DND-41 (cell line): ENCODE measurements around the gene TRPV6.

Experiments
- ATAC-seq: fragments of 200-7000 bp; cut with Tn5 transposase; 3 replicates; pipeline ENCODE4 v1.9.1; 2021; ENCODE audit warnings: low read depth; ENCODE audit not compliant: insufficient read depth
- DNase-seq: peaks from one replicate; pipeline ENCODE4 v3.0.0-alpha.2; 2020
- H2AFZ ChIP-seq: 2 replicates; pipeline ENCODE4 v1.6.0; 2012; ENCODE audit warnings: low read depth, low read length
- H3K27ac ChIP-seq: 2 replicates; pipeline ENCODE4 v1.5.1; 2012; ENCODE audit warnings: low read length, inconsistent platforms
- H3K27me3 ChIP-seq: fragments of 200-600 bp; sonication (generic); 2 replicates; pipeline ENCODE4 v1.6.0; 2012; ENCODE audit warnings: low read length, mild to moderate bottlenecking, inconsistent platforms; ENCODE audit not compliant: insufficient read depth, poor library complexity
- H3K36me3 ChIP-seq: 2 replicates; pipeline ENCODE4 v1.5.1; 2012; ENCODE audit warnings: low read length, inconsistent platforms; ENCODE audit not compliant: insufficient read depth
- H3K4me1 ChIP-seq: 2 replicates; pipeline ENCODE4 v1.5.1; 2012; ENCODE audit warnings: mild to moderate bottlenecking, low read length; ENCODE audit not compliant: insufficient read depth
- H3K4me2 ChIP-seq: 2 replicates; pipeline ENCODE4 v1.6.0; 2012; ENCODE audit warnings: mild to moderate bottlenecking, moderate library complexity, low read length, inconsistent platforms; ENCODE audit not compliant: insufficient read depth
- H3K4me3 ChIP-seq, 2 experiments: fragments of 200-600 bp in 1 of 2; shearing (Covaris generic) in 1 of 2; 2 replicates each; pipeline ENCODE4 v1.5.1; 2012 to 2016; ENCODE audit warnings: inconsistent platforms in 2 of 2, low read length in 2 of 2, mild to moderate bottlenecking in 2 of 2, low read depth in 1 of 2, moderate library complexity in 1 of 2
- H3K79me2 ChIP-seq: 2 replicates; pipeline ENCODE4 v1.6.0; 2012; ENCODE audit warnings: low read length, inconsistent platforms; ENCODE audit not compliant: insufficient read depth
- H3K9ac ChIP-seq: 2 replicates; pipeline ENCODE4 v1.6.0; 2012; ENCODE audit warnings: low read depth, mild to moderate bottlenecking, inconsistent platforms, low read length, moderate library complexity
- H3K9me3 ChIP-seq: 2 replicates; pipeline ENCODE4 v1.5.1; 2012; ENCODE audit warnings: low read length, moderate library complexity, mild to moderate bottlenecking, inconsistent platforms; ENCODE audit not compliant: insufficient read depth, severe bottlenecking
- H4K20me1 ChIP-seq: 2 replicates; pipeline ENCODE4 v1.6.0; 2012; ENCODE audit warnings: low read length; ENCODE audit not compliant: insufficient read depth
- CTCF ChIP-seq: IDR thresholded peaks from 2 replicates; pipeline ENCODE4 v1.5.1; 2012; ENCODE audit warnings: borderline replicate concordance, low read length, moderate library complexity, mild to moderate bottlenecking; ENCODE audit not compliant: poor library complexity, severe bottlenecking; ENCODE audit errors: extremely low read depth
- EZH2 ChIP-seq: IDR thresholded peaks from 3 replicates; pipeline ENCODE4 v1.6.1; 2012; ENCODE audit warnings: borderline replicate concordance, low read depth, mild to moderate bottlenecking, moderate library complexity, low read length, inconsistent platforms; ENCODE audit not compliant: severe bottlenecking

Gene TRPV6

GRCh38 chr7:142851919-142852318 is 33.6 kb downstream of the TRPV6 start:
- Histone ChIP-seq H3K79me2 (peaks cover 25% of the 10 kb centered on the region), H3K4me1 (peaks cover 25% of the 10 kb centered on the region), H3K9me3 (no peaks in the 10 kb centered on the region), H3K4me2 (no peak overlapping the region), H2AFZ (no peak overlapping the region), H3K9ac (no peak overlapping the region), H3K36me3 (peaks cover 14% of the 10 kb centered on the region), H3K27ac (no peak overlapping the region), H3K27me3 (no peaks in the 10 kb centered on the region), H4K20me1 (peaks cover 17% of the 10 kb centered on the region), H3K4me3 (no peak overlapping the region)
- DNase-seq (no peak), ATAC-seq (no peak)
- no peak for TF ChIP-seq CTCF
- no peak for TF ChIP-seq EZH2

GRCh38 chr7:142851269-142851668 is 34.3 kb downstream of the TRPV6 start:
- Histone ChIP-seq H4K20me1 (peaks cover 11% of the 10 kb centered on the region), H3K9me3 (no peaks in the 10 kb centered on the region), H3K27ac (no peak overlapping the region), H3K79me2 (peaks cover 19% of the 10 kb centered on the region), H2AFZ (no peak overlapping the region), H3K4me2 (no peak overlapping the region), H3K4me1 (peaks cover 18% of the 10 kb centered on the region), H3K27me3 (no peaks in the 10 kb centered on the region), H3K4me3 (no peak overlapping the region), H3K9ac (no peak overlapping the region), H3K36me3 (peaks cover 7% of the 10 kb centered on the region; the same call in 1 of the 2 replicates)
- DNase-seq (no peak), ATAC-seq (no peak)
- no peak for TF ChIP-seq EZH2
- no peak for TF ChIP-seq CTCF

DNA sequence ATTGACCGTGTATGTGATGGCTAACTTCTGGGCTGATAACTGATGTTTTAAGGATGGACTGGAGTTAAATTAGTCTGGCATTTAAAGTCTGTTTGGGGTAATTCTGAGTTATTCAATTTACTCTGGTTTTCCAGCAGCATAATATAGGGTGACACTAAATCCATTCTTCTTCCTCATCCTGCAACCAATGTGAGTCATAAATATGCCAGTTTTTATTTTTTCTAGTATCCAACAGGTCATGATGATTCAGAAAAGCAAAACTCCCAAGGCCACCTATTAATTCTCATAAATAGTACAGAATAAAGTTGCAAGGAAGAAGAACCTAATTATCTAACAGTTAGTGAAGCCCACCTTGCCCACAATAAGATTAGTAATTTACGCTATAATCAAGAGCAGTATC is 38.2 kb downstream of the TRPV6 start:
- ATAC-seq, result no peak
- Histone ChIP-seq H3K4me1 (no peaks in the 10 kb centered on the region), H3K36me3 (no peaks in the 10 kb centered on the region), H3K27me3 (no peaks in the 10 kb centered on the region), H3K27ac (no peak overlapping the region), H3K9me3 (no peaks in the 10 kb centered on the region), H4K20me1 (no peaks in the 10 kb centered on the region), H3K4me3 (no peak overlapping the region), H3K79me2 (no peaks in the 10 kb centered on the region), H3K4me2 (no peak overlapping the region), H3K9ac (no peak overlapping the region), H2AFZ (no peak overlapping the region)
- TF ChIP-seq CTCF (no peak), EZH2 (no peak)
- no peak for DNase-seq

DNA sequence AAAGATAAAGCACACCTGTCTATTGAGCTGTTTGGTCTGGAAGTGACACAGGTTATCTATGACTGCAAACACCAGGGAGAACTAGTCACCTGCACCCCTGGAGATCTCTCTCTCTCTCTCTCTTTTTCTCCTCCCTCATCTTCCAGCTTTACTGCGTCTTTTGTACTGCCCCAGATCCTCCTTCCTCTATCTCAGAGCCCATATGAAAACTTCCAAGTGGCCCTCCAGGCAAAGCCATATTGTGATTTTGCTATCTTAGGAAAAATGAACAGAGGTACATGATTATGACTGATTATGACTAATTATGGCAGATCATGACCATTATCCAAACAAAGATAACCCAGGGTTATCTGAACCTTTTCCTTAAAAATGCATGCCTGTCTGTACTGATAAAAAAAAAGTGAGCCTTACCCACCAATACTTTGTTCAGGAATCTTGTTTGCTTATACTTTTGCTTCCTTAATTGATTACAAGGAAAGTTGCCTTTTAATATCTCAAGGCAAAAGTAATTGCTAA is 43.2 kb downstream of the TRPV6 start:
- Histone ChIP-seq H3K4me3 (no peak overlapping the region), H3K4me2 (no peak overlapping the region), H3K27me3 (no peaks in the 10 kb centered on the region), H3K9me3 (no peaks in the 10 kb centered on the region), H2AFZ (no peak overlapping the region), H3K9ac (no peak overlapping the region), H3K4me1 (no peaks in the 10 kb centered on the region), H3K79me2 (no peaks in the 10 kb centered on the region), H3K27ac (no peak overlapping the region), H4K20me1 (no peaks in the 10 kb centered on the region), H3K36me3 (no peaks in the 10 kb centered on the region)
- DNase-seq (no peak), ATAC-seq (no peak)
- TF ChIP-seq EZH2 (no peak), CTCF (no peak)
